Tibial nerve (tissue), 4 donors: ENCODE data around the gene CYP17A1. TPM values are rescaled to one million over a fixed set of nuclear protein-coding genes. Genes with fewer than 3 reads are reported as not detected.
A peak's percentile ranks its signal among the peaks of the same experiment; 100 is the strongest.
"Not testable (repeated sequence)": the region's sequence is repeated elsewhere in the genome, so short reads cannot be mapped to it uniquely, and the experiment has no call there.

Experiments used
- DNase-seq, 2 donors: peaks; one replicate each; pipeline ENCODE4 v3.0.0-alpha.2; 2019; ENCODE audit warnings: low spot score in 2 of 2
- H3K27ac ChIP-seq, 4 donors: fragments of 200-600 bp; sonication (generic) in 3 of 4; one replicate each; pipeline ENCODE4 v1.5.1; 2017 to 2019; ENCODE audit warnings: mild to moderate bottlenecking in 1 of 4
- H3K27me3 ChIP-seq, 2 donors: fragments of 200-600 bp; sonication (generic) in 1 of 2; one replicate each; pipeline versions ENCODE4 v1.5.1 to v1.6.0; 2017 to 2019
- H3K36me3 ChIP-seq, 3 donors: fragments of 200-600 bp; sonication (generic); one replicate each; pipeline ENCODE4 v1.5.1; 2018 to 2019
- H3K4me1 ChIP-seq, 4 donors: fragments of 200-600 bp; sonication (generic) in 3 of 4; one replicate each; pipeline ENCODE4 v1.5.1; 2017 to 2019
- H3K4me3 ChIP-seq, 4 donors: fragments of 200-600 bp; sonication (generic) in 3 of 4; one replicate each; pipeline ENCODE4 v1.5.1; 2017 to 2019; ENCODE audit warnings: mild to moderate bottlenecking in 1 of 4, moderate library complexity in 1 of 4
- H3K9me3 ChIP-seq, 4 donors: fragments of 200-600 bp; sonication (generic) in 3 of 4; one replicate each; pipeline ENCODE4 v1.5.1; 2017 to 2019
- EP300 ChIP-seq, 2 donors: sonication (generic); formaldehyde crosslinking; IDR thresholded peaks; one replicate each; pipeline ENCODE4 v1.6.1; 2017; ENCODE audit warnings: antibody characterized with exemption in 2 of 2, mild to moderate bottlenecking in 1 of 2
- POLR2A ChIP-seq, 2 donors: fragments of 450-650 bp; IDR thresholded peaks; one replicate each; pipeline ENCODE4 v1.6.1; 2017; ENCODE audit warnings: antibody characterized with exemption in 2 of 2, mild to moderate bottlenecking in 2 of 2, moderate library complexity in 2 of 2
- WGBS, 2 donors: methylation state at CpG; one replicate each; pipeline ENCODE4 v1.1.5; 2018; 5-methylcytosine and 5-hydroxymethylcytosine counted together
- total RNA-seq, 4 donors: library from RNA; depleted of rRNA; stranded (reverse); fragments of >200 nt; gene quantifications; one replicate each; pipeline ENCODE4 v1.1.0, GENCODE V29; 2016
- TF ChIP-seq, protein P1 (sequence below), 5 experiments: fragments of 200-600 bp in 3 of 5; fragments of 450-650 bp in 2 of 5; sonication (generic) in 3 of 5; IDR thresholded peaks; one replicate each; pipeline ENCODE4 v1.5.1; 2016 to 2019; ENCODE audit warnings: antibody characterized with exemption in 5 of 5, mild to moderate bottlenecking in 3 of 5, moderate library complexity in 2 of 5

Gene CYP17A1
- total RNA-seq, 4 donors from 2014 or later: not detected

DNA sequence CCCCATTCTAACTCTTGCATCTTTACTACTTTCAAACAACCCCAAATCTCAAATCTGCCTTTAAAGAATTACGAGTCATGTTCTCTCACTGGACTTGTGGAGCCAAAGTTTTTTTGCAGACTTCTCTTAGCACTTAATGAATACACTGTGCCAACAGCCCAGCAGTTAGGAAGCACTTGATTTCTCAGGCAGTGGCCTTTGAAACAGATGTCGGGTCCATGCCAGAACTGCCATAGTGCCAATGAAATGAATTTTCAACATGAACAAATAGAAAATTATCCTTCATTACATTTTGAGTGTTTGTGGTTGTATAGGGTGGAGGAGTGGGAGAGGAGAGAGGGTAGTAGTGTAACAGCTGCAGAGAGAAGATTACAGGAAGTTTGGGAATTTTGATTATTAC lies 22.7 kb upstream of the CYP17A1 start:
- no peak for DNase-seq
- TF ChIP-seq, protein P1, sequence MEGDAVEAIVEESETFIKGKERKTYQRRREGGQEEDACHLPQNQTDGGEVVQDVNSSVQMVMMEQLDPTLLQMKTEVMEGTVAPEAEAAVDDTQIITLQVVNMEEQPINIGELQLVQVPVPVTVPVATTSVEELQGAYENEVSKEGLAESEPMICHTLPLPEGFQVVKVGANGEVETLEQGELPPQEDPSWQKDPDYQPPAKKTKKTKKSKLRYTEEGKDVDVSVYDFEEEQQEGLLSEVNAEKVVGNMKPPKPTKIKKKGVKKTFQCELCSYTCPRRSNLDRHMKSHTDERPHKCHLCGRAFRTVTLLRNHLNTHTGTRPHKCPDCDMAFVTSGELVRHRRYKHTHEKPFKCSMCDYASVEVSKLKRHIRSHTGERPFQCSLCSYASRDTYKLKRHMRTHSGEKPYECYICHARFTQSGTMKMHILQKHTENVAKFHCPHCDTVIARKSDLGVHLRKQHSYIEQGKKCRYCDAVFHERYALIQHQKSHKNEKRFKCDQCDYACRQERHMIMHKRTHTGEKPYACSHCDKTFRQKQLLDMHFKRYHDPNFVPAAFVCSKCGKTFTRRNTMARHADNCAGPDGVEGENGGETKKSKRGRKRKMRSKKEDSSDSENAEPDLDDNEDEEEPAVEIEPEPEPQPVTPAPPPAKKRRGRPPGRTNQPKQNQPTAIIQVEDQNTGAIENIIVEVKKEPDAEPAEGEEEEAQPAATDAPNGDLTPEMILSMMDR (IDR thresholded peaks at IDR 0.05): no peak
- no peak for TF ChIP-seq POLR2A (IDR thresholded peaks at IDR 0.05)
- no peak for TF ChIP-seq EP300 (IDR thresholded peaks at IDR 0.05)
- no peak overlapping the region for H3K4me3 ChIP-seq
- H3K4me1 ChIP-seq: peaks cover 0 to 21% (median 8%) of the 10 kb centered on the region in 4 donors
- peaks cover 0 to 39% (median 7%) of the 10 kb centered on the region in 3 donors for H3K36me3 ChIP-seq
- H3K27me3 ChIP-seq: no peaks in the 10 kb centered on the region
- H3K9me3 ChIP-seq: no peaks in the 10 kb centered on the region
- WGBS, 2 donors: 66 to 84% methylated on average over 2 of the region's 2 CpGs
- H3K27ac ChIP-seq: no peak overlapping the region

DNA sequence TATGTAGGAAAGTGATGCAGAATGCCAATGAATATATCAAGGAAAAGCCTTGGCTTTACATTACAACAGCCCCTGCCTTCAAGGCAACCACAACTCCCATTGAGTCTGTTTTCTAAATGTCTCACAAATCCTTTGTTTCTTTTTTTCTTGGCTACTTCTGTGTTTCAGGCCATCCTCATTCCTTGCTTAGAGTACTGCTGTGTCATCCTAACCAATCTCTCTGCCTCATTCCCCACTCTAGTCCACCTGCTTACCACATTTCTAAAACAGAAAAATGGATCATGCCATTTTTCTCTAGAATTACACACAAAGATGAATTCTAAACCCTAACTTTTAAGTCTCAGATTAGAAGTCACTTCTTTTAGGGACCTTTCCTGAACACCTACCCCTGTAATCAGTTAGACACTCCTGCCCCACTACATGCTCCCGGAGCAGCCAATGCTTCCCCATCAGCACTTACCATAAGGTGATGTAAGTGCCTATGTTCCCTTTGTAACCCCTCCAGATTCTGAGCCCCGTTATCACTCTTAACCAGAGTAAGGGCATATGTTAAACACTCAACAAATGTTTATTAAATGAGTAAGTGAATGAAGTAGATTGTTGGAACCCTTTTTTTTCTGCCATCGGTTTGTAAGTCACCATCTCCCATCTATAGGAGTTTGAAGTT lies 19.7 kb upstream of the CYP17A1 start:
- no peak overlapping the region for H3K4me3 ChIP-seq
- 84 to 93% methylated on average over 3 of the region's 3 CpGs for WGBS, 2 donors
- DNase-seq: no peak
- TF ChIP-seq POLR2A (IDR thresholded peaks at IDR 0.05) (no peak), EP300 (IDR thresholded peaks at IDR 0.05) (no peak)
- TF ChIP-seq, protein P1 (IDR thresholded peaks at IDR 0.05): no peak
- H3K27ac ChIP-seq: peak overlapping the region in 2 of 4 donors; percentile 95 to 97
- no peaks in the 10 kb centered on the region for H3K9me3 ChIP-seq
- H3K27me3 ChIP-seq: no peaks in the 10 kb centered on the region
- H3K36me3 ChIP-seq: peaks cover 0 to 19% (median 0%) of the 10 kb centered on the region in 3 donors
- peaks cover 0 to 22% (median 14%) of the 10 kb centered on the region in 4 donors for H3K4me1 ChIP-seq

DNA sequence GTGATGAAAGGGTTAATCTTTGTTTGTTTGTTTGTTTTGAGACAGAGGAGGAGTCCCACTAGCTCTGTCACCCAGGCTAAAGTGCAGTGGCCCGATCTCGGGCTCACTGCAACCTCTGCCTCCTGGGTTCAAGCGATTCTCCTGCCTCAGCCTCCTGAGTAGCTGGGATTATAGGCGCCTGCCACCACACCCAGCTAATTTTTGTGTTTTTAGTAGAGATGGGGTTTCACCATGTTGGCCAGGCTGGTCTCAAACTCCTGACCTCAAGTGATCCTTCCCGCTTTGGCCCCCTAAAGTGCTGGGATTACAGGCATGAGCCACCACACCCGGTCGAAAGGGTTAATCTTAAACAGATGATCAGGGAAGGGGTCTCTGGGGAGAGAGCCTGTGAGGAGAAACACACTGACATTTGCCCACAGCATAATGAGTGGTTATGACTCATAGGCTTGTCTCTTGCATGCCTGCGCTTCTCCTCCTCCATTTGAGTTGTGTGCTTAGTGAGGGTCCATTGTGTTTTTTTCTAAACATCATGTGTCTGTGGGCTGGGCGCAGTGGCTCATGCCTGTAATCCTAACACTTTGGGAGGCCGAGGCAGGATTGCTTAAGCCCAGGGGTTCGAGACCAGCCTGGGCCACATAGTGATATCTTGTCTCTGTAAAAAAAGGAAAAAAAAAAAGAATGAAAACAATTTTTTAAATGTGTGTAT lies 18.7 kb upstream of the CYP17A1 start:
- peaks cover 0 to 22% (median 14%) of the 10 kb centered on the region in 4 donors for H3K4me1 ChIP-seq
- H3K4me3 ChIP-seq, H3K9me3 ChIP-seq, H3K27me3 ChIP-seq, H3K36me3 ChIP-seq: not testable (repeated sequence)
- WGBS, 2 donors: 35 to 46% methylated on average over 11 of the region's 11 CpGs
- peak in 1 of 2 donors; percentile 31 for TF ChIP-seq EP300 (IDR thresholded peaks at IDR 0.05)
- peak in 1 of 2 donors; percentile 30 for DNase-seq
- H3K27ac ChIP-seq: peak overlapping the region in 3 of 4 donors; percentile 40 to 97 (median 95)

DNA sequence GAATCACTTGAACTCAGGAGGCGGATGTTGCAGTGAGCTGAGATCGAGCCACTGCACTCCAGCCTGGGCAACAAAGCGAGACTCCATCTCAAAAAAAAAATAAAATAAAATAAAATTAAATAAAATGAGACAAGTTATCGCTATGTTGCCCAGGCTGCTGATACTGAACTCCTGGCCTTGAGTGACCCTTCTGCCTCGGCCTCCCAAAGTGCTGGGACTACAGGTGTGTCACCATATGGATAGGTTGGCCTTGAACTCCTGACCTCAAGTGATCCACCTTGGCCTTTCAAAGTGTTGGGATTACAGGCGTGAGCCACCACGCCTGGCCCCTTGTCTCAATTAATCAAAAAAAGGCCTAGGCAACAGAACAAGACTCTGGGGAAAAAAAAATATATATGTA lies 16.0 kb upstream of the CYP17A1 start:
- 93 to 97% methylated on average over 7 of the region's 7 CpGs for WGBS, 2 donors
- DNase-seq, H3K4me3 ChIP-seq, H3K36me3 ChIP-seq, H3K9me3 ChIP-seq, H3K27me3 ChIP-seq, H3K27ac ChIP-seq: not testable (repeated sequence)
- peaks cover 0 to 22% (median 14%) of the 10 kb centered on the region in 4 donors for H3K4me1 ChIP-seq

DNA sequence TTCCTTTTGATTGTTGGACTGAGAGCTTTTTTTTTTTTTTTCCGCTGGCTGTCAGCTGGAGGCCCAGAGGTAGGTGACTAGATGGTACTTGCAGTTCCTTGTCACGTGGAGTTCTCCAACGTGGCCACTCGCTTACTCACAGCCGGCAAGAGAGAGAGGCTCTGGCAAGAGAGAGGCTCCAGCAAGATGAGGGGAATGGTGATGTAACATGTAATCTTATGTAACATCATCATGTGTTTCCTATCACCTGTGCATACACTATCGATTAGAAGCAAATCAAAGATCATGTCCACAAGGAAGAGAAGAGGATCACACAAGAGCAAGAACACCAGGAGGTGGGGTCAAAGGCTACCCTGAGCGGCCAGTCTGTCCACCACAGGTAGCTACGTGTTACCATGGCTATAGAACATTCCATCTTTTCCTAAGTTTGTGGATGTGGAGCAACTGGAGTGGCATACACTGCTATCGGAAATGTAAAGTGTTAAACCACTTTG lies 12.9 kb upstream of the CYP17A1 start:
- no peak overlapping the region for H3K4me3 ChIP-seq
- no peaks in the 10 kb centered on the region for H3K9me3 ChIP-seq
- 84 to 86% methylated on average over 9 of the region's 9 CpGs for WGBS, 2 donors
- peaks cover 0 to 8% (median 4%) of the 10 kb centered on the region in 4 donors for H3K4me1 ChIP-seq
- no peaks in the 10 kb centered on the region for H3K36me3 ChIP-seq
- peaks cover 0 to 6% of the 10 kb centered on the region in 2 donors for H3K27me3 ChIP-seq
- no peak for DNase-seq
- no peak overlapping the region for H3K27ac ChIP-seq
- TF ChIP-seq POLR2A (IDR thresholded peaks at IDR 0.05): no peak
- TF ChIP-seq EP300 (IDR thresholded peaks at IDR 0.05): no peak
- TF ChIP-seq, protein P1 (IDR thresholded peaks at IDR 0.05): no peak

DNA sequence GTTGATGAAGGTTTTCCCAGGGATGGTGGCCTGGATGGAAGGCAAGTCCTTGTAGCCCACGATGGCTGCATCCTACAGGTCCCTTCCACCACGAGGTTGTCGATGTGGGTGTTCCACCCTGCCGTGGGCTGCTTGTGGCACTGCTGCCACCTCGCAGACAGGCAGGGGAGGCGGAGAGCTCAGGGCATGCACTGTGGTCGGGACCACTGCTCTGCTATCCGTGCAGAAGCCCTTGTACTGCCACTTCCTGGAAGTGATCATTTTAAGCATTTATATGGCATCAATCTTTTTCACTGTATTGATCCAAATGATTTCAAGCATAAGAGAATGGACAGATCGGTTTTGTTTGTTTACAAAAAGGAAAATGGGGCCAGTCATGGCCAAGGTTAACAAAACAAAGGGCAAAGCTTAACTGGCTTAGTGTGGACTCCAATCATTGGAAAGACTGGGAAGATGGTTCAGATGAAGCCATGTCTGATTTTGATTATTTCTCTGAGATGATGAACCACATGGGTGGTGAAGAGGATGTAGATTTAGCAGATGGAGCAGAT lies 8.2 kb upstream of the CYP17A1 start:
- 87 to 90% methylated on average over 8 to 9 of the region's 9 CpGs for WGBS, 2 donors
- DNase-seq: no peak
- H3K4me3 ChIP-seq: no peak overlapping the region
- TF ChIP-seq EP300 (IDR thresholded peaks at IDR 0.05) (no peak), POLR2A (IDR thresholded peaks at IDR 0.05) (no peak)
- TF ChIP-seq, protein P1 (IDR thresholded peaks at IDR 0.05): no peak
- no peak overlapping the region for H3K27ac ChIP-seq
- H3K36me3 ChIP-seq: no peaks in the 10 kb centered on the region
- peaks cover 0 to 21% of the 10 kb centered on the region in 2 donors for H3K27me3 ChIP-seq
- H3K9me3 ChIP-seq: no peaks in the 10 kb centered on the region
- H3K4me1 ChIP-seq: no peaks in the 10 kb centered on the region

DNA sequence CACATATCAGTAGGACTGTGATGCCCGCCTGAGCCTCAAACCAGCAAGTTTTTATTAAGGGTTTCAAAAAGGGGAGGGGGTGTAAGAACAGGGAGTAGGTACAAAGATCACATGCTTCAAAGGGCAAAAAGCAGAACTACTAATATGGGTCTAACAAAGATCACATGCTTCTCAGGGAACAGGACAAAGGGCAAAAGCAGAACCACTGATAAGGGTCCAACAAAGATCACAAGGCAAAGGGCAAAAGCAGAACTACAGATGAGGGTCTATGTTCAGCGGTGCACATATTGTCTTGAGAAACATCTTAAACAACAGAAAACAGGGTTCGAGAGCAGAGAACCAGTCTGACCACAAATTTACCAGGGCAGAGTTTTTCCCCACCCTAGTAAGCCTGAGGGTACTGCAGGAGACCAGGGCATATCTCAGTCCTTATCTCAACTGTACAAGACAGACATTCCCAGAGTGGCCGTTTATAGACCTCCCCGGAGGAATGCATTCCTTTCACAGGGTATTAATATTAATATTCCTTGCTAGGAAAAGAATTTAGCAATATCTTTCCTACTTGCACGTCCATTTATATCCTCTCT lies 7.1 kb upstream of the CYP17A1 start:
- H3K36me3 ChIP-seq, H3K9me3 ChIP-seq, H3K27ac ChIP-seq, H3K4me3 ChIP-seq, DNase-seq, H3K4me1 ChIP-seq: not testable (repeated sequence)
- 90 to 92% methylated on average over 6 of the region's 6 CpGs for WGBS, 2 donors
- H3K27me3 ChIP-seq: peaks cover 0 to 21% of the 10 kb centered on the region in 2 donors

DNA sequence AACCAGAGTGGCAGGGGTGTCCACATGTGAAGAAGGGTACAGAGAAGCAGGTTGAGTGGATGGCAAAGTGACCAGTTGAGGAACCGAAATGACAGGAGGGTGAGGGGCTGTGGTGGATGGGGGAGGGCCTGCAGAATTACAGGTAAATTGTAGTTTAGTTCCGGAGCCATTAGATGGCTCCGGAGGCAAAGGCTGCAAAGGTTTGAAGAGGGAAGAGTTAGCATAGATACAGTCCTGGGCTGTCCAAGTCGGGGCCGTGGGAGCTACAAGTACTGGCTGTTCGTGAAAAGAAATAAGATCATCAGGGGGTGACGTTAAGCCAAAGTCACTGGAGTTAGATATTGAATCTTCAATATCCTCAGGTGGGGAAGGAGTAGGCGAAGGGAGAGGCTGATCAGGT lies 5.9 kb upstream of the CYP17A1 start:
- peaks cover 0 to 21% of the 10 kb centered on the region in 2 donors for H3K27me3 ChIP-seq
- not testable (repeated sequence) for H3K4me1 ChIP-seq, H3K9me3 ChIP-seq, DNase-seq, H3K27ac ChIP-seq, H3K36me3 ChIP-seq, H3K4me3 ChIP-seq
- 54 to 67% methylated on average over 8 of the region's 8 CpGs for WGBS, 2 donors
